ENCODE measurements around the gene LPCAT3.
"Not testable (repeated sequence)": the region's sequence is repeated elsewhere in the genome, so short reads cannot be mapped to it uniquely, and the experiment has no call there.

The LPCAT3 gene

GRCh38 chr12:7018350-7019042 is at the start of gene LPCAT3:
TSS of gene LPCAT3 (minus strand) at chr12:7018476. CDS start at chr12:7018424, 52 bp downstream.
- peak; percentile 100 for DNase-seq

- DNase-seq = no peak
These were observed 48.8 kb upstream of the LPCAT3 start for GRCh38 chr12:7067096-7067495.

- DNase-seq = no peak
These were observed 48.3 kb upstream of the LPCAT3 start for GRCh38 chr12:7066596-7066995.

GRCh38 chr12:7065073-7065623 is 46.9 kb upstream of the LPCAT3 start:
- DNase-seq = no peak

DNA sequence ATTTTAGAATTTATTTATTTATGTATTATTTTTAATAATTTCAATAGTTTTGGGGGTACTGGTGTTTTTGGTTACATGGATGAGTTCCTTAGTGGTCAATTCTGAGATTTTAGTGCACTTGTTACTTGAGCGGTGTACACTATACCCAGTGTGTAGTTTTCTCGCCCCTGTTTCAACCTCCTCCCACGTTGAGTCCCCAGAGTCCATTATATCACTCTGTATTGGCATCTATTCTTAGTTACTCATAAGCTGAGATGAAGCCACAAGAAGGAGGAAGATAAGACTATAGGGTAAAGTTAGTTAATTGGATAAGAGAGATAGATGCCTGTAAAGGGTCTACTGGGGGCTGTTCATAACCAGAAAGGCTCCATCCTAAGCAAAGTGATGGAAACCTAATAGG is 46.2 kb upstream of the LPCAT3 start:
- no peak for DNase-seq

GRCh38 chr12:7061596-7061995 is 43.3 kb upstream of the LPCAT3 start:
- DNase-seq = no peak

DNA sequence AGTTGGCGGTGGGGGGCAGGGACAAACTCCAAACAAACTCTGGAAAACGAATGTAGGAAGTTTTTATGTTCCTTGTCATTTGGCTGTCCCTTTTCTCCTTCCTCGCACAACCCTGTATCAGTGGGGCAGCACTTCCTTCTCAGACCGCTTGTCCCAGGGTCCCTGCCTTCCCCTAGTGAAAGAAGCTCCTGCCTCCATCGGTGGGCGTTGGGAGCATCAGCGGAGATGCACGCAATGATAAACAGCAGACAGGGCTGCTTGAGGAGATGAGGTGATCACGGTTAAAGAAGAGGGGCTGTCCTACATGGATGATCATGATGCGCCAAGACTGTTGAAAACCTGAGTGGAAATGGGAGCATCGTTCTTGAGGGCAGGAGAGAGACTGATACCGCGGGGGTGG is 42.9 kb upstream of the LPCAT3 start:
- no peak for DNase-seq

DNA sequence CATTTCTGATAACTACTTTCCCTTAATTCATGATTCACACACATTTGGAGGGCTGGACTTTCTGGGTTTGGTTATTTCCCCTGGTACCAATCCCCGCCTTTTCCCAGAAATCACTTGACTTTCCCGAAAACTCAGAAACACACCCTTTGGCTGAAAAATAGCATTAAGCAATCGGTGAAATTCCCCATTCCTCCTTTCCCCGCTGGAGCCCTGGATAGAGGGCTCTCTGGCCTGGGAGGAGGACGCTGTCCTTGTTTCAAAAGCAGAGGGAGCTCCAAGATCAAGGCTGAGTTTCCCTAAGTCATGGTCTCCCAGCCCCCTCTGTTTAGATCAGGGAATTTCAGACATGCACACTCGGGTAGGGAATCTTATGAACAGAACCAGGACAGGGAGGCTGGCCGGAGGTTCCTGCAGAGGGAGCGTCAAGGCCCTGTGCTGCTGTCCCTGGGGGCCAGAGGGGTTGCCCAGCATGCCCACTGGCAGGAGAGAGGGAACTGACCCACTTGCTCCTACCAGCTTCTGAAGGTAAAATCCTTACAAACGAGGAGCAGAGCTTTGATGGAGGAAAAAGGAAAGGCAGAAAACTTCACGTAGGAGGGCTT is 42.2 kb upstream of the LPCAT3 start, which contains the start of gene C1S:
C1S (plus strand) TSS at position 366 of the 602 bp plus-strand sequence. CDS start 1,195 bp downstream, outside the sequence.
- DNase-seq = peak; percentile 71

DNA sequence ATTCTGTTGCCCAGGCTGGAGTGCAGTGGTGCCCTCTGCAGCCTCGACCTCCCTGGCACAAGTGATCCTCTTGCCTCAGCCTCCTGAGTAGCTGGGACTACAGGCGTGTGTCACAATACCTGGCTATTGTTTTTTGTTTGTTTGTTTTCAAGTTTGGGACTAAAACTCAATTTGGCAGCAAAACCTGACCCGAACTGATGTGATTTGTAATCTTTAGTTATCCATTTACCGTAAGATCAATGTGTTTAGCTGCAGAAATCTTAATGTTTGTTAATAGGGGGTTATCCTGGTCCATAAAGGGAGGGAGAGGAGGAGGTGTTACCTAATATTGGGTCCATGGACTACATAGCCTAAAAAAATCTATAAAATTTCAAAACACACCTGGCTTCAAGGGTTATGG is 41.5 kb upstream of the LPCAT3 start:
- no peak for DNase-seq

- DNase-seq = no peak
These were observed 40.6 kb upstream of the LPCAT3 start for GRCh38 chr12:7058850-7059395.

- DNase-seq = no peak
These were observed 40.0 kb upstream of the LPCAT3 start for GRCh38 chr12:7058163-7058845.

- not testable (repeated sequence) for DNase-seq
These were observed 37.5 kb upstream of the LPCAT3 start for GRCh38 chr12:7055736-7056135.

GRCh38 chr12:7054925-7055324 is 36.6 kb upstream of the LPCAT3 start:
- DNase-seq = no peak

GRCh38 chr12:7049973-7050372 is 31.7 kb upstream of the LPCAT3 start:
- DNase-seq = not testable (repeated sequence)

- DNase-seq = not testable (repeated sequence)
These were observed 31.2 kb upstream of the LPCAT3 start for GRCh38 chr12:7049445-7049951.

DNA sequence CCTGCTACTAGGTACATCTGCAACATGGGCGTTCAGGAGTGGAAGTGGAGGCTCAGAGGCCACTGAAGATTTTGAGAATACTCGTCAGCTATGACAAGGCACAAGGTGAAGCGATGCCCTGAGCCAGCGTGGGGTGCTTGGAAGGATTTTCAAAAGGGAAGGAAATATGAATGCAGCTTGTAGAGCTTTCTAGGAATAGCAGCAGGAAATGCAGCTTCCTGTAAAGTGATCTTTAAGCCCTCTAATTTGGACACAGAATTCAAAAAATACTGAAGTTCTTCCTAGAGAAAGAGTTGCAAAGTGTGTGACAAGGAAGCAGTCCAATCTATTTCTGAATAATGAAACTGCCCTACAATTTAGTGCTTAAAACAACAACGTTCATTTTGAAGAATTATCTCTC is 29.0 kb upstream of the LPCAT3 start:
- no peak for DNase-seq

- no peak for DNase-seq
These were observed 28.3 kb upstream of the LPCAT3 start for GRCh38 chr12:7046383-7047105.

DNA sequence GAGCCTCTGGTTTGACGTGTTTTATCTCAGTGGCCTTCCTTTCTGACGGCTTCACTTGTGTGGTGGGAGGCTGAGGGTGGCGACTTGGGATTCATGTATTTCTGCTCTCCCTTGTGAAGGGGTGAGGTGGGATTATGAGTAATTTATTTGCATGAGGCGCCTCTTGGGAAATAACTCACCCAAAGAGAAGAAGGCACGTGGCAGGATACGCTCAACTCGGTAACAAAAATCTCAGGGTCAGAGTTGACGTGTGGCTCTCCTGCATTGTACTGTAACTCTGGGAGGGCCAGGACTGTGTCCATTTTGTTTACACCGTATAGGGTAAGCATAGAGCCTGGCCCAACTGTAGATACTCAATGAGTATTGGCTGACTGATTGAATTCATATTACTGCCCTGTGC is 27.6 kb upstream of the LPCAT3 start:
- DNase-seq = no peak

- peak; percentile 47 for DNase-seq
These were observed 24.6 kb upstream of the LPCAT3 start for GRCh38 chr12:7042842-7043241.

- DNase-seq = no peak
These were observed 21.1 kb upstream of the LPCAT3 start for GRCh38 chr12:7039403-7039802.

GRCh38 chr12:7038591-7038990 is 20.3 kb upstream of the LPCAT3 start:
- no peak for DNase-seq

- not testable (repeated sequence) for DNase-seq
These were observed 19.1 kb upstream of the LPCAT3 start for GRCh38 chr12:7037411-7037810.
